Measurements from ENCODE around the gene ALX1.
"Not testable (repeated sequence)": the region's sequence is repeated elsewhere in the genome, so short reads cannot be mapped to it uniquely, and the experiment has no call there.

The ALX1 gene

GRCh38 chr12:85301051-85301450, 21.0 kb downstream of the ALX1 start:
- DNase-seq (ENCODE audit: low read depth): no peak

DNA sequence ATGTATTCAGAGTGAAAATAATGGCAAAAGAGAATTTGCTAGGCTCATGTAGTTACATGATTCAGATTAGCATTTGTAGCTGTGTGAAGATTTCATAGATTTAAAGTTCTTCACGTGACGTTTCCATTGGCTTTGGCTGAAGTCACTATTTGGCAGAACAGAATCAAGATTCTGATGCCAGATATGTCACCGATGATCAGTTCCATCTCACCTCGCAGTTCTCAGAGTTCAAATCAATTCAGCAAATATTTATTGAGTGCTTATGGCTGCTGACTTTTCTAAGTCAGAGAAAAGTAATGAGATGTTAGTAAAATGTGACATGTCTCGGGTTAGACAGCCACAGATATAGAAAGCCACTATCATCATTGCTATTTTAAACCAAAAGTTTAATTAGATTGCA, 28.4 kb downstream of the ALX1 start:
- no peak for DNase-seq (ENCODE audit: low read depth)

- DNase-seq (ENCODE audit: low read depth): no peak
Measured at GRCh38 chr12:85309125-85309566, 29.1 kb downstream of the ALX1 start.

GRCh38 chr12:85310025-85310424, 30.0 kb downstream of the ALX1 start:
- DNase-seq (ENCODE audit: low read depth): no peak

- DNase-seq (ENCODE audit: low read depth): no peak
Measured at GRCh38 chr12:85310456-85311076, 30.5 kb downstream of the ALX1 start.

DNA sequence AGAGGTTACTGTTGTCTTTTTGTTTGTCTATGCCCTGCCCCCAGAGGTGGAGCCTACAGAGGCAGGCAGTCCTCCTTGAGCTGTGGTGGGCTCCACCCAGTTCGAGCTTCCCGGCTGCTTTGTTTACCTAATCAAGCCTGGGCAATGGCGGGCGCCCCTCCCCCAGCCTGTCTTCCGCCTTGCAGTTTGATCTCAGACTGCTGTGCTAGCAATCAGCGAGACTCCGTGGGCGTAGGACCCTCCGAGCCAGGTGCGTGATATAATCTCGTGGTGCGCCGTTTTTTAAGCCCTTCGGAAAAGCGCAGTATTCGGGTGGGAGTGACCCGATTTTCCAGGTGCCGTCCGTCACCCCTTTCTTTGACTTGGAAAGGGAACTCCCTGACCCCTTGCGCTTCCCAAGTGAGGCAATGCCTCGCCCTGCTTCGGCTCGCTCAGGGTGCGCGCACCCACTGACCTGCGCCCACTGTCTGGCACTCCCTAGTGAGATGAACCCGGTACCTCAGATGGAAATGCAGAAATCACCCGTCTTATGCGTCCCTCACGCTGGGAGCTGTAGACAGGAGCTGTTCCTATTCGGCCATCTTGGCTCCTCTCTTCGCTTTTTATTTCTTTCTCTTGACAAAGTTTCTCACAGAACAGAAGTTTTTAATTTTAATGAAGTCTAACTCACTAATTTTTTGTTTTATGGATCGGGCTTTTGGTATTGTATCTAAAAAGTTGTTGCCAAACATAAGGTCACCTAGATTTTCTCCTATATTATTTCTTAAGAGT, 38.0 kb downstream of the ALX1 start:
- DNase-seq (ENCODE audit: low read depth): not testable (repeated sequence)

GRCh38 chr12:85322715-85323114, 42.7 kb downstream of the ALX1 start:
- no peak for DNase-seq (ENCODE audit: low read depth)

GRCh38 chr12:85325442-85325841, 45.4 kb downstream of the ALX1 start:
- no peak for DNase-seq (ENCODE audit: low read depth)

- DNase-seq (ENCODE audit: low read depth): no peak
Measured at GRCh38 chr12:85329913-85330312, 49.9 kb downstream of the ALX1 start.

DNA sequence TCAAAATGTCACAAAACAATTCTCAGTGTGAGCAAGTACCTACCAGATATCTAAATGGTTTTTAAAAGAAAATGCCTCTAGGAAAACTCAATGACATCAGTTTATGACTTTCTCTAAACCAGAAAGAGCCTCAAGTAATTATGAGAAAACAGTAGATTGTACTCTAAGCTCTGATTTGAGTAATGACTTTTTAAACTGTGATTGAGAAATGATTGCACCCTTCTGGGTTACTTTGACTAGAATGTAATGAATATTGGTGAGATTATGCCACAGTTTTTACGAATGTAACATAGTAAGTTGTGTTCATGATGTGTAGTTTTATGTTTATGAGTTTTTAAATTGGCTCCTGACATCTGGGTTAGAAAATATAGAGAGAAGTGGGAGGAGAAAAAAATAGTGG, 68.8 kb downstream of the ALX1 start:
- DNase-seq (ENCODE audit: low read depth): no peak

DNA sequence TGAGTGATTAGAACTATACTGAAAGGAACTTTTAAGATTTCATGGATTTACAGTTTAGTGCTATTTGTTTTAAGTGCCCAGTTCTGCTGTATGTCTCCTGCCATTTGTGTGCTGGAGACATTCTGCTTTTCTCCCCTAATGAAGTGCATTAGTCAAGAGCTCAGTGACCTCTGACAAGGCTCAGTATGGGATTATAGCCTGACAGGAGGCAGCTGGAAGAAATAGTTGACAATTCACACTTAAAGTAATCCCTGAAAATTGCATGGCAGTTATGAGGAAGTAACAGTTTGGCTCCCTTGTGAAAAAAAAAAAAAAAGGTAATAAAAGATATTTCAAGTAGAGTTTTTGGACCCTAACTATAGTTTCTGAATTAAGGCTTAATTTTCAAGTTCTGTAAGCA, 70.3 kb downstream of the ALX1 start:
- no peak for DNase-seq (ENCODE audit: low read depth)
